ENCODE measurements around the gene ELK3. TPM values are rescaled to one million over a fixed set of nuclear protein-coding genes. Genes with fewer than 3 reads are reported as not detected.

ELK3 gene
- total RNA-seq, 1 experiment from 2014 or later: 9.4 TPM

DNA sequence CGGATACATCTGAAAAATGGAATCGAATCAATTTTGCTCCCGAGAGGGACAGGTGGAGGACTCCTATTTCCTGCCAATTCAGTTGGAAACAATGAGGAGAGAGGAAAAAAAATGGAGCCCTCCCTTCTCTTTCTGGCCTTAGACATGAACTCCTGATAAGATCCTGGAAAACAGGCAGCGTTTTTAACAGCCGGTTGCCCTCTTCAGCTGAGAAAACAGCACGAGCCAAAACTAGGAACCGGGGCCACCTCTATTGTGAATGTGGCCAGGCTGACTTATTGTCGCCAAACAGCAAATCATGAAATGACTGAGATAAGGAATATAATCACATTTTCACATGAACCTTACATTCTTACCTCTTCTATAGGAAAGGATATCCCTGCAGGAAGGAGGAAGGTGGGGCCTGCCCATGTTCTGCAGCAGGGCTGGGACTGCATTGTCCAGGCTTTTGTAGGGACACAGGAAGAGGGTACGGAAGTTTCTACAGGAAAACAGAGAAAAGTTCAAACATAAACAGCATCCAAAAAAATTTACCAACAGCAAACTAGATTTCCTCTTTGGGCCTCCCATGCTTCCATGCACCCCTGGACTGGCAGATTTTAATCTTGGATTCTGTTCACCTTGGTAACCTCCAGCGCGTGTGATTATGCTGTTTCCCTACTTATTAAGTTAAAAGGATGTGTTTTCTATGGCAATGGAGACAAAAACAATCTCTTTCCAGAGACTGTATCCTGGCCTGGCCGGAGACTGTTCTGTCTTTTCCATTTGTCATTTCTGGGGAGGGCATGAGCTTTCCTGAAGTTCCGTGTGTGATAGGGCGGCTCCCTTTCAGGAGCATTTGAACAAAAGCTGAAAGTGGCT lies 29.0 kb upstream of the ELK3 start:
- Histone ChIP-seq H3K14ac (ENCODE audit: insufficient read depth, low read length) (no peak overlapping the region), H4K8ac (replicated peaks; ENCODE audit: insufficient read length, low read depth, low read length) (no peak overlapping the region), H4K5ac (ENCODE audit: insufficient read length, low read depth, low read length) (no peak overlapping the region), H2BK120ac (ENCODE audit: low read depth, low read length, poor library complexity, severe bottlenecking) (no peak overlapping the region), H3K79me2 (ENCODE audit: insufficient read depth, low read length) (no peaks in the 10 kb centered on the region), H4K20me1 (ENCODE audit: control insufficient read depth, insufficient read depth, insufficient read length) (no peaks in the 10 kb centered on the region), H3K27ac (ENCODE audit: insufficient read length, low read depth, low read length) (no peak overlapping the region), H3T11ph (ENCODE audit: low read length) (no peak overlapping the region), H3K79me1 (ENCODE audit: insufficient read depth, low read depth, low read length, poor library complexity, severe bottlenecking) (no peaks in the 10 kb centered on the region), H4K91ac (ENCODE audit: insufficient read length, low read depth, low read length) (no peak overlapping the region), H3K23ac (ENCODE audit: insufficient read length, low read depth, low read length) (no peak overlapping the region), H2AK5ac (ENCODE audit: insufficient read length, low read length) (no peak overlapping the region), H3K27me3 (ENCODE audit: insufficient read depth, low read length) (peaks cover 4% of the 10 kb centered on the region), H3K4me2 (ENCODE audit: insufficient read depth, insufficient read length, low read length) (no peak overlapping the region), H2BK12ac (ENCODE audit: insufficient read length, low read depth, low read length) (no peak overlapping the region), H2BK15ac (ENCODE audit: low read depth, low read length) (no peak overlapping the region), H3K56ac (ENCODE audit: insufficient read length, low read depth, low read length) (no peak overlapping the region), H3K9me3 (ENCODE audit: control insufficient read depth, low read depth, low read length) (no peaks in the 10 kb centered on the region), H3K4me1 (ENCODE audit: insufficient read depth, low read length) (no peaks in the 10 kb centered on the region; the same call in 1 of the 2 replicates), H2BK5ac (ENCODE audit: insufficient read length, low read length) (no peak overlapping the region), H2BK20ac (ENCODE audit: low read depth, low read length, poor library complexity, severe bottlenecking) (no peak overlapping the region), H3K23me2 (ENCODE audit: insufficient read length, low read depth, low read length, poor library complexity, severe bottlenecking) (no peaks in the 10 kb centered on the region), H3K9ac (ENCODE audit: extremely low read depth, insufficient read length, low read length) (no peak overlapping the region), H2AFZ (ENCODE audit: low read length) (peak overlapping the region; percentile 15), H3K4ac (ENCODE audit: low read depth, low read length) (no peak overlapping the region), H3K18ac (ENCODE audit: insufficient read length, low read depth, low read length) (no peak overlapping the region)
- peaks cover 7 to 11% of the 10 kb centered on the region in 2 experiments for H3K4me1 Mint-ChIP-seq
- no peaks in the 10 kb centered on the region; the same call in none of the 2 replicates for H3K27me3 Mint-ChIP-seq (ENCODE audit: low read depth)
- H3K36me3 Mint-ChIP-seq (ENCODE audit: insufficient read depth in 1 of 3, low read depth in 3 of 3): no peaks in the 10 kb centered on the region
- TF ChIP-seq, protein P1, sequence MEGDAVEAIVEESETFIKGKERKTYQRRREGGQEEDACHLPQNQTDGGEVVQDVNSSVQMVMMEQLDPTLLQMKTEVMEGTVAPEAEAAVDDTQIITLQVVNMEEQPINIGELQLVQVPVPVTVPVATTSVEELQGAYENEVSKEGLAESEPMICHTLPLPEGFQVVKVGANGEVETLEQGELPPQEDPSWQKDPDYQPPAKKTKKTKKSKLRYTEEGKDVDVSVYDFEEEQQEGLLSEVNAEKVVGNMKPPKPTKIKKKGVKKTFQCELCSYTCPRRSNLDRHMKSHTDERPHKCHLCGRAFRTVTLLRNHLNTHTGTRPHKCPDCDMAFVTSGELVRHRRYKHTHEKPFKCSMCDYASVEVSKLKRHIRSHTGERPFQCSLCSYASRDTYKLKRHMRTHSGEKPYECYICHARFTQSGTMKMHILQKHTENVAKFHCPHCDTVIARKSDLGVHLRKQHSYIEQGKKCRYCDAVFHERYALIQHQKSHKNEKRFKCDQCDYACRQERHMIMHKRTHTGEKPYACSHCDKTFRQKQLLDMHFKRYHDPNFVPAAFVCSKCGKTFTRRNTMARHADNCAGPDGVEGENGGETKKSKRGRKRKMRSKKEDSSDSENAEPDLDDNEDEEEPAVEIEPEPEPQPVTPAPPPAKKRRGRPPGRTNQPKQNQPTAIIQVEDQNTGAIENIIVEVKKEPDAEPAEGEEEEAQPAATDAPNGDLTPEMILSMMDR (conservative IDR thresholded peaks at IDR 0.05): no peak
- H3K4me3 Mint-ChIP-seq: no peak overlapping the region
- no CpG with 5 or more reads among the region's 14 CpGs for WGBS (ENCODE audit: extremely low coverage, insufficient read length, low lambda C conversion rate)
- no peaks in the 10 kb centered on the region; a peak in 1 of 5 replicates for H3K9me3 Mint-ChIP-seq
- no peak overlapping the region for H3K27ac Mint-ChIP-seq
- DNase-seq: no peak

Measured in H9 (cell line).